Right lung (tissue), 5 donors: ENCODE data around the gene SLC35F3. TPM values are rescaled to one million over a fixed set of nuclear protein-coding genes. Genes with fewer than 3 reads are reported as not detected.

Experiments
- DNase-seq, 2 donors: peaks; one replicate each; pipeline ENCODE4 v3.0.0-alpha.2; 2013
- polyA plus RNA-seq, 5 donors: library from polyadenylated mRNA; unstranded; fragments of 120-200 nt; gene quantifications; one replicate each; pipeline versions ENCODE4 v1.2.1 to v1.2.3, GENCODE V29; 2013; ENCODE audit warnings: inconsistent platforms in 1 of 5, low replicate concordance in 1 of 5; ENCODE audit not compliant: insufficient read length in 5 of 5, insufficient read depth in 1 of 5

SLC35F3 gene
- polyA plus RNA-seq, 5 donors: 0.97 to 1.9 (median 1.8) TPM

DNA sequence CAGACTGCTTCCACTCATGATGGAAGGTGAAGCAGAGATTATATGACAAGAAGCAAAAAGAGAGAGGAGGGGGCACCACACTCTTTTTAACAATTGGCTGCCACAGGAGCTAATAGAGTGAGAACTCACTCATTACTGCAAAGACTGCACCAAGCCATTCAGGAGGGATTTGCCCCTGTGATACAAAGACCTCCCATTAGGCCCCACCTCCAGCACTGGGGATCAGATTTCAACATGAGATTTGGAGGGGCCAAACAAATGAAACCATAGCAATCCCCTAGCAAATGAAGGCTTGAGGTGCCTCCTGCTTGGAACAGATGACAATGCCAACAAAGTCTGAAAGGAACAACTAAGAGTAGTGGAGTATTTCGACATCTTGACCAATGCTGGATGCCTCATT, 346.3 kb downstream of the SLC35F3 start:
- DNase-seq: no peak

DNA sequence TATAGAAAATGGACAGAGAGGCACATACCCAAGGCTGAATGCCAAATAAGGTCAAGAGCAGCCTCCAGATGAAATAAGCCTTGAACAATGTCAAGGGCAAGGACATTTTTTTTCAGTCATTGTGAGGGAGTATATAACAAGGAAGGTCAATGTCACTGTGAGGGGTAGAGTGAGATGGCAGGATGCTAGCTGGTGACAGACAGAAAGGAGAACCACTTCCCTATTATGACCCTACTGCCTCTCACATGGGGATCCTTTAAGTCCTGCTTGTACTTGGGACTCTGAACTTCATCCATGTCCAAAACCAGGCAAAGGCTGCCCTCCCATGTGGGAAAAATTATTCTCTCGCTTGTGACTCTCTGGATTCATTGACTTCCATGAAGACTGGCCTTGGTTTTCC, 349.3 kb downstream of the SLC35F3 start:
- no peak for DNase-seq

DNA sequence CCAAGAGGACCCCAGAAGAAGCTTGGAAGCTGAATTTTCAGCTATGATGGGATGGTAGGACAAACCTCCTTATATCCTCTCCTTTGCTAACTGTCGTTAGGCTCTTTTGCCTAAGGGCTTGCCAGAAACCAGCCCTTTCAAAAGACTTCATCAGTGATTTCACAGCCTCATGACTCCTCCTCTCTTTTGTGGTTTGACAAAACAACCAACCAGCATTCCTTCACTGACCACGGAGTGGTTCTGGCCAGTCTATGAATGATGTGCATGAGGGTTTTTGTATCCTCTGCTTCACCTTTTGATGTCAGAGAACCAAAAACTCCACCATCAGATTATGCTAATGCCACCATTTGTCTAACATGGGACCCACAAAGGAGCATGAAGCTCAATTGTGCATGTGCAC, 351.9 kb downstream of the SLC35F3 start:
- no peak for DNase-seq

DNA sequence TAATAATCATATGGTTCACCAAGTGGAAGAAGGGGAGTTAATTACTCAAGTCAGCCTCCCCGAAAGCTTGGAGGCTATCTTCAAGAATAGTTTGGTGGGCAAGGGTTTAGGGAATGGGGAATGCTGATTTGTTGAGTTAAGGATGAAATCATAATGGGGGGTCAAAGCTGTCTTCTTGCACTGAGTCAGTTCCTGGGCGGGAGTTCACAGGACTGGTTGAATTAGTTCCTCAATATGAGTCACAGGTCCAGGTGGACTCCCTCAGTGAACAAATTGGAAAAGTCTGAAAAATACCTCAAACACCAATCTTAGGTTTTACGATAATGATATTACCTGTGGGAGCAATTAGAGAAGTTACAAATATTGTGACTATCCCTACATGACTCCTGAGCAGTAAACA, 353.6 kb downstream of the SLC35F3 start:
- DNase-seq: no peak

DNA sequence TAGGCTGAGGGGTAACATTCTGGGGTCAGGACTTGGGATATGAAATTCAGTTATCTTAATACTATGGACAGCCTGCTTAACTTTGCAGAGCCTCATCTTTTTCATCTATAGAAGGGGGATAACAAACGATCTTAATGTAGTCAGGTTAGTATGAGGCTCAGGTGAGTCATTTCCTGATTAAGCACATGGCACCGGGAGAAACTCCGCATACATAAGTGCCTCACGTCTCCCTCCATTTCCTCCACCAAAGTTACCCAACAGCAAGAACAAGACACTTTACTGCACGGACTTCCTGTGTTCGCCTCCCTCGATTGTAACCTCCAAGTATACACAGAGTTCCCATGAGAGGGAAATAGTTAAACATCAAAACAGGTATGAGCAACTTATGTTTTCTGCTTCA, 356.1 kb downstream of the SLC35F3 start:
- no peak for DNase-seq

DNA sequence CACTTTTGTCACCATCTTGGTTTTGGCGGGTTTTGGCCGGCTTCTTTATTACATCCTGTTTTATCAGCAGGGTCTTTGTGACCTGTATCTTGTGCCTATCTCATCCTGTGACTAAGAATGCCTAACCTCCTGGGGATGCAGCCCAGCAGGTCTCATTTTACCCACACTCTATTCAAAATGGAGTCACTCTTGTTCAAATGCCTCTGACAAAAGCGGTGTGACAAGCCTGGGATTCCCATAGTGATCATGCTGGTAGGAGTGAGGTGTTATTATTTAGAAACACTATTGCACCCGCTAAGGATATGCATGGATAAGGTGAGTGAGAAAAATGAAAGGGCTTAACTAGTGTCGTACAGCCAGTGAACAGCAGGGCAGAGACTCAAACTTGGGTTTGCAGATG, 357.1 kb downstream of the SLC35F3 start:
- DNase-seq: no peak

DNA sequence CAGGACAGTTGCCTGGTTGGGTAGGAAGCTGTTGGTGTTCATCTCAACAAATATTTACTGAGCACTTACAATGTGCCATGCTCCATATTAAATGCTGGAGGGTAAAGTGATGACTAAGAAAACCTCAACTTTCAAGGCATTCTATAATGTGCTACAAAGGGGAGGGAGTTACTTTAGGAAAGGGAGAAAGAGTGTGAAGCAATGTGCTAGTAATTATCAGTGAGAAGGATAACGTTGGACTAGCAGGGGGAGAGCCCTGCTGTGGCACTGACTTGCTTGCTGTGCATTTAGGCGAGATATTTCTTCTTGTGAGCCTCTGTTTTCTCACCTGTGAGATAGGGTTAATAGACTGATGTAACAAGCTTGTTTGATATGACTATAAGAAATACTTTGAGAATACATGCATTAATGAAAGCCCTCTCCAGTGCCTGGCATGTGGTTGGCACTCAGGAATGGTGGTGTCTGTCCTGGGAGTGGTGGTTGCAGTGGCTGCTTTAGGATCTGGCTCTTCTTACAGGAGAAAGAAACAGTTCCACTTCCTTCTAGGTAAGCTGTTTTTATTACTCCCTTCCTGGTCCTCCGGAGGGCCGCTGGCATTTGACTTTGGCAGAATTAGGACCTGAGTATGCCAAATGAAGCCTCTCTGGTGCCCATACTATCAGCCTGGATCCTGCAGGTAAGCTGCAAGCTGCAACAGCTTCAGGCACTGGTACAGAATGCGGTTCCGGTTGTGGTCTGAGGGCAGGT, 357.7 kb downstream of the SLC35F3 start:
- no peak for DNase-seq

DNA sequence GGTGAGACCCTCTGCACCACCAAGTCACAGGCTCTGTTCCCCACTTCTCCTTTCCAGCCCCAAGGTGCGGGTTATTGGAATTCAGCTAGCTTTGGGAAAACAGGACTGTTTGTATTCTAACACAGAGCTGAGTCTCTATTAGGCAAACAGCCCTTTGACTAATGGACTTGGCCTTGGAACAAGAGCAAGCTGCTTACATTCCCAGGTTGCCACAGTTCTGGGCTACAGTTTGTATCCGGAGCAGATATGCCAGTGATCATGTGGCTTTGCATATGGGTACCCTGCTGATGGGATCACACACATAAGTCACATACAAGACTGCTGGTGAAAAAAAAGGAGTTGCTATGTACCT, 358.3 kb downstream of the SLC35F3 start:
- no peak for DNase-seq

DNA sequence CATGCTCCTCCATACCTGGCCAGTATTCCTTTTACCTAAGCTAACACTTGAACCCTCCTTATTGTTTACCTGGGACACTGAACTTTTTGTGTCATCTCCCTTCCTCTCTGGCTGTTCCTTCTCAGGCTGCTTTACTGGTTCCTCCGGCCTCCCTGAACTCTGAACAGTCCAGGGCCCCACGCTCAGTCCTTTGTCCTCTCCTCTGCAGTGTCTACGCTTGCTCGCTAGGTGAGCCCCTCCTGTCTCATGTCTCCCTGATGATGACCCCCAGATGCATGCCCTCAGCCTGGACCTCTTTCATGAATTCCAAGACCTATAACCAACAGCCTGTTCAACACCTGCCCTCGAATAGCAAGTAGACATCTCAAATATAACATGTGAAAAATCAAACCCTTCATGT, 360.4 kb downstream of the SLC35F3 start:
- no peak for DNase-seq

DNA sequence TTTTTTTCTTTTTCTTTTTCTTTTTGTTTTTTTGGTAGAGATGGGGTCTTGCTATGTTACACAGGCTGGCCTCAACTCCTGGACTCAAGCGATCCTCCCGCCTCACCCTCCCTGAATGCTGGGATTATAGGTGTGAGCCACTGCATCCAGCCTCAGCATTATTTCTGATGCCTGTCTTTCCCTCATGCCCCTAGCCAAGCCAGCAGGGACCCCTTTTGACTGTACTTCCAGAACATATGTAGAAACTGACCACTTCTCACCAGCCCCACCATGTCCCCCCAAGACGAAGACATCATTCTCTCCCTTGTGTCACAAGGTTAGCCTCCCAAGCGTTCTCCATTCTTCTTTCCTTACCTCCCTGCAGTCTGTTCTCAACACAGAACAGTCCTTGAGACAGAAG, 360.8 kb downstream of the SLC35F3 start:
- no peak for DNase-seq

DNA sequence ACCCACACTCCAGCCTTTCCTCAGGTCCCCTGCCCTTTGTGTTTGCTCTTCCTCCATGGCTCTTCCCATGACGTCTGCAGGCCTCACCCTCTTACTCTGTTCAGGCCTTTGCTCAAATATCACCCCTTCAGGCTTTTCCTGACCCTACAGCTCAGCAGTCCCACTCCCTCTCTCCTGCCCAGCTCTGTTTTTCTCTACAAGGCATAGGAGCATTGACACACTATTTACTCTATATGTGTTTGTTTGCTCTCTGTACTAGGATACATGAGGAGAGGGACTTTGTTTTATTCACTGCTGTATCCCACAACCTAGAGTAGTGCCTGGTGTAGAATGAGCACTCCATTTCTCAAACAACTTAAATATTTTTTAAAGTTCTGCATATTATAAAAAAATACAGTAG, 361.4 kb downstream of the SLC35F3 start:
- no peak for DNase-seq

DNA sequence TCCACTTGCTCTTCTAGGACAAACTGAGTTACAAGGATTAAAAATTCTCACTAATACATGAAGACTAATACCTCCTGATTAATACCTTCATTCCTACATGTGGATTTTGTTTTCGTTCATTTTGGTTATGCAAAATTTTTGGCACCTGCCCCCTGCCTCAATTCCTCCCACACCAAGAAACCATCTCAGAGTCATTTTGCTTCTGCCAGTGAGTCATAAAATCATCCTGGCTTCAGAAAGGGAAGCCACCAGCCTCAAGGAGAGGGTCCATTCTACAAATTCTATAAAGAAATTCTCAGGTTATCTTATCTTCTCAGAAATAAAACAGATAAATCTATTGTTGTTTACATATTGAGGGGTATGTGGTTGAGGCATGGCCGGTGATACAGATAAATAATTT, 365.6 kb downstream of the SLC35F3 start:
- DNase-seq: no peak

DNA sequence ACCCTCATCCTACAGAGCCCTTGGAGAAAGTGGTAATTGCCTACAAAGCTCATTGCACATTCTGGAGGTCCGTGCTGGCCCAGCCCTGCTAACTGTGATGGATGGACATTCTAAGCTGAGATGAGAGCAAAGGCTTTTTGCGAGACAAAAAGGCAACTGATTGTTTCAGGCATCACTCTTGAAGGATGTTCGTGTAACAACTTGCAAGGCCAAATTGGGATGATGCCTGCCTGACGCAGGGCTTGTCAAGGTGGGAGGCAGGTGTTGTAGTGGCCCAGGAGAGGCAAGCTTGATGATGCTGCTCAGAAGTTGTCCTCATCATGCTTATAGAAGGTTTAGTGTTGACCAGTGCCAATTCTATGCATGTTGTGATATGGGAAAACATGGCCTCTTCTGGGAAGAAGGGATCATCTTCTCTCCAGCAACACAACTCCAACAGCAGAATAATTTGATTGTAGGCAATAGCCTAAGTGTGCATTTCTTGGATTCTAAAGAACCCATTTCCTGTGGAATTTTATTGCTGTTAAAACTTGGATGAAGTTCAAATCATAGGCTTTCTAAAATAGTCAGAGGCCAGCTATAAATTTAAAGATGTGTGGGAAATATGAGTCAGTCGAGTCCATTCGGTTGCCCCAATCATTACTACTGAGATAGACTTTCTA, 366.2 kb downstream of the SLC35F3 start:
- DNase-seq: no peak

DNA sequence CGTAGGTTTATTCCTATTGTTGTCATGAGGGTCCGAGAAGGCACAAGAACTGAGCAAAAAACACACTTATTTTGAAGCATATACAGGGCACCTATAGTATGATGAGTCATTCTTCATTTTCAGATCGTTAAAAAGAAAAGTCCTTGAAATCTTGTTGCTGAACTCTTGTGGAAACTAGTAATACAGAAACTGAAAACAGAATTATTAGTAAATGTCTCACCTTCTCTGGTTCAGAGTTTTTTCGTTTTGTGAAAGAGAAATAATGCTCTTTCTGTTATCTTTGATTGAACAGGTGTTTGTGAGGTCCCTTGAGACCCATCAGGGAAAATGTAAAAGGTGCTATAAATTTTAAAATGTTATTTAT, 366.7 kb downstream of the SLC35F3 start:
- no peak for DNase-seq

DNA sequence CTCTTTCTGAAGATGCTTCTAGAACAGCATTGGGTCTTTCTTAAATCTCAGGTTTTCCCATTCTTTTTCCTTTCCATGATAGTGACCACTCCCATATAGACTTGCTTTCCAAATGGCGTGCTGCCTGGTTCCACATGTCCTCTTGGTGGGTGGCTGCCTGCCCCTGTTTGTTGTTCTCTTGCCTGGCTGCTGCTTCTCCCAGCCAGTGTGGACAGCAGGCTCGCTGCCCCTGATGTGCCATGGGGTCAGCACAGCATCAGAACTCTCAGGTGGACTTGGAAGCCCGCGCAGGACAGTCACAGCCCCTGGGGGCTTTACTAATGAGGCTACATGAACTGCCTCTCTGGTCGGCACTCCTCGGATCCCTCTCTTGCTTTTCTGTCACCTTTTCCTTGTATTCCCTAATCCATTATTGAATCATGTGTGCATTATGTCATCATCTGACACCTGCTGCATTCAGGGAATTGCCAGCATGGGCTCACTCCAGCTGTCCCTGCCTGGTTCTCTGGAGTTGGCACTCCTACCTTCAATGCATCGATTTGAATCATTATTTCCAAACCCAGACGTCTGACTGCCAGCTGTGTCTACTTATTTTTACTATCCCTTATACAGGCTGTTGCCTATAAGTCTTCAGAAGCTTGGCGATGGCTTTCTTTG, 368.3 kb downstream of the SLC35F3 start:
- no peak for DNase-seq

DNA sequence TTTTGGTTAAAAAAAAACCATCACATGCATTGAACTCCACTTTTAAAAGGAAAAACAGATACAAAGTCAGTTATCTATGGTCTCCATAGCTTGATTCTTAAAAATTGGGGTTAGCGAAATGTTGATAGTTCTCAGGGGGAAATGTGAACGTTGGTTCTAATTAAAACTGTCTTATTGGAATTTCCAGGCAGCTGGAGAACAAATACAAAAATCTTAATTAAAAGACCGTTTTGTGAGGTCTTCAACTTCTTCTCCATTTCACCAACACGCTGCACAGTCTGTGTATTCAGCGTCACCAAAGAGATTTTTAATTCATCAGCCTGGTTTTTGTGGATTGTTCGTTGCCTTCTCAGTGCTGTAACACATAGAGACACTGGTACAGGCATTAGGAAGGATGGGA, 369.5 kb downstream of the SLC35F3 start:
- no peak for DNase-seq

DNA sequence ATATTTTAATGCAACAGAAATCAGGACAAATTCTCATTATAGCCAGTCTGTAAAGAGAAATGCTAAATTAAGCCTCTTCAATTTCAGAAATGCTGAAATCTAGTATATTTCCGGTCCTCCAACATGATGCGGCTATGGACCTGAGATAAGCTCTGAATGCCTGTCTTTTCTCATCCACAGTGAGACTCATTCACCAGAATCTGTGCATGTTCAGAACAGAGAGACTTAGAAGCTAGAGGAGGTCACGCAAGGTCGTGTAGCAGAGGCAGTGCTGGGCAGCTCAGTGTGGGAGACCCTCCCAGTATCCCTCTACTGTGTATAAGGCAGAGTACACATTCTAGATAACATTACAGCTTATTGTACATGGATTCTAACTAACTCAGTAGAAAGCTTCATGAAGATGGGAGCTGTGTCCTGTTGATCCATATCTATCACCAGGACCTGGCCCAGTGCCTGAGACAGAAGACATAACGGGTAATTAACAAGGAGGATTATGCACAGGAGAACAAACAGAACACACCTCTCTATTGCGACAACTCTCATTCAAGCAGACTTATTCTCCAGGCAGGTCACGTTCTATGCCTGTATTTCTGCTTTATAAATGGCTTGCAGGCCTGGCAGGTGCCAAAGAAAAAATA, 371.8 kb downstream of the SLC35F3 start:
- DNase-seq: no peak

DNA sequence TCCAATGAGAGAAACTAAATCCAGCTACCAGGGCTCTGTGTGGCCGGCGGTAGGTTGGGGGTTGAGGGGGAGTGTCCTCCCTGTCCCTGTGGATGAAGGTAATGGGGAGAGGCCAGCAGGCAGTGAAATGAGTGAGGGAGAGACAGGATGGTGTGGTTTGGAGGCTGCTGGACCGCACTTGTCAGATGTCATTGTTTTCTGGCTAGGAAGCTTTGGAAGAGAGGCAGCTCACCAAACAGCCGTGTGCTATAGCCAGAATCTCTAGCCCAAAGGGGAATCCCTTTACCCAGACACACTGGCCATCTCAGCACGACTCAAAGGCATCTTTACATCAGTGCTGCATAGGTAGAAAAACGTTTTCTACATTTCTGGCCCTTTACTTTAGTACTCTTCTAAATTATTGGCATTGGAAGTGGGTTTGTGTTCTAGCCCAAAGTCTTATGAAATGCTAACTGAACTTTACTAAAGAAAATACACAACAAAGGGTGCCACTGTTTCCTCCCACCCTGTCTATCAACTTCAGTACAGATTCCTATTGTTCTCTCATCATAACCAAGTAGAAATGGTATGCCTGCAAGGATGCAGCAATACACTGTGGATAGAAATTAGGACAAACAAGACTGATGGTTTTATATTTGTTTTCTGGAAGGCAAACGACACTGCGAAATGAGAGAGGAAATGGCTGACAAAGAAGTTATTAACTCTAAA, 372.8 kb downstream of the SLC35F3 start:
- DNase-seq: no peak

DNA sequence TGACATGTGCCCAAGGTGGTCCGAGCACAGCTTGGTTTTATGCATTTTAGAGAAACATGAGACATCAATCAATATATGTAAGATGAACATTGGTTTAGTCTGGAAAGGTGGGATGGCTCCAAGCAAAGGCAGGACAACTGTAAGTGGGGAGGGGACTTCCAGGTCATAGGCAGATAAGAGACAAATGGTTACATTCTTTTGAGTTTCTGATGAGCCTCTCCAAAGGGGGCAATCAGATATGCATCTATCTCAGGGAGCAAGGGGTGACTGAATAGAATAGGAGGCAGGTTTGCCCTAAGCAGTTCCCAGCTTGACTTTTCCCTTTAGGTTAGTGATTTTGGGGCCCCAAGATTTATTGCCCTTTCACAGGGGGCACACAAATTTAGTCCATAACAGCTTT, 374.5 kb downstream of the SLC35F3 start:
- no peak for DNase-seq

DNA sequence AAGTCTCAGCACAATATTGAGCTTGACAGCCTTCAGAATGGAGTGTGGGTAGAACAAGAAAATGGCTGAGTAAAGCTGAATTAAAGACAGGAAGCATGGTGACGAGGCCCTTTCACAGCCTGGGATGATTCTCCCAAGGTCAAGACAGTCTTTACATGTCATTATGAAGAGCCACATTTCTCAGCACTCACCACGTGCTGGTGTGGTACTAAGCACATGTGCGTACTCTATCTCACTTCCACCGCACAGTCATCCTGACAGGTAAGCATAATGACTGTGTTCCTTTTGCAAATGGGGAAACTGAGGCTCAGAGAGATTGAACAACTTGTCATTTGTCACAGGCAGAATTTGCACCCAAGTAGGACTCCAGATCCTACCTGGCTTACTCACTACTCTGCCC, 376.0 kb downstream of the SLC35F3 start:
- DNase-seq: no peak

DNA sequence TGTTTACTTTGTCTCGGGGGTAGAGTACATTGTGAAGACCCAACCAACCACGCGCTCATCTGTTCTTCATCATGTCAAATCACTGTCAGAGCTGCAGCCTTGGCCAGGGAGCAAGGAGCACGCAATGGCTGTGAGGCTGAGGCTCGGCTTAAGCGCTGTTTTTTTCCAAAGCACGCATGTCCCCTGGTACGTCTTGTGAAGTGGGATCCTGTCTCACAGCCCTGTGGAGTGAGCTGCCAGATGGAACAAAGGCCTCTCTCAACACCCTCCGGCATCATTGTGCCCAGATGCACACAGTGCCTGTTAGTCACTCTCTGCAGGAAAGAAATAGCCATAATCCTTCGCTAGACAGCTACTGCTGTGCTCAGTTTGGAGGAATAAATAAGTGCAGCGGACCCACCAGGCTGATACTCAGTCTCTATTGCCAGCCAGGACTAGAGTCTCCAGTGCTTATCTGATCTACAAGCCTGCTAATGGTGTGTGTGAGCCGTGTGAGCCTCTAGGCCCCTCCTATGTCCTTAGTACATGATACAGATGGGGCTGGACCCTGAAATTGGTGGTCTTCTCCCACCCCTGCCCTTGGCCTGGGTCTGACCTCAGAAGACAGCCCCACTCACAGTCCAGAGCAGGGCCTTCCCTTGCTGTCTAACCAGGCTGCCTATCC, 377.5 kb downstream of the SLC35F3 start:
- DNase-seq: no peak

DNA sequence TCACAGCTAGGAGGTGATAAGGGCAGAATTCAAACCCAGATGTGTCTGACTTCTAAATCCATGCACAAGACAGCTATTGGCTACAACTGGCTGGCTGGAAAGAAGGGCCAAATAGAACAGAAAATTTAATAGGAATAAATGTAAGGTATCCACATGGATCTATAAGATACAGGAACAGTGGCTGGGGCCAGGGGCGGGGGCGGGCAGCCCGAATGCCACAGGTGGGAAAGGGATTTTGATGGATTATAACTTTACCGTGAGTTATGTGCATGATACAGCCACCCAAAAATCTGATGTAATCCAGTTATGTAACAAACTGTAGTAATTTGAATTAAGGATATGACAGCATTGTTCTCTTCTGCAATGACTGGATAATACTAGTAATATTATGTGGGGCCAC, 381.7 kb downstream of the SLC35F3 start:
- DNase-seq: no peak
